Right atrium auricular region (tissue), 2 donors: ENCODE measurements around the gene LDHAL6B. TPM values are rescaled to one million over a fixed set of nuclear protein-coding genes. Genes with fewer than 3 reads are reported as not detected.
A peak's percentile ranks its signal among the peaks of the same experiment; 100 is the strongest.

Source experiments
- DNase-seq: peaks from one replicate; pipeline ENCODE4 v3.0.0-alpha.2; 2019; ENCODE audit warnings: low spot score
- H3K27ac ChIP-seq, 2 donors: fragments of 200-600 bp; sonication (generic); 1 replicate in 1 of 2; 2 replicates in 1 of 2; pipeline ENCODE4 v1.5.1; 2016 to 2019
- H3K27me3 ChIP-seq, 2 donors: fragments of 200-600 bp; sonication (generic); one replicate each; pipeline versions ENCODE4 v1.5.1 to v1.6.0; 2017 to 2019
- H3K36me3 ChIP-seq: fragments of 200-600 bp; sonication (generic); one replicate; pipeline ENCODE4 v1.5.1; 2016
- H3K4me1 ChIP-seq, 2 donors: fragments of 200-600 bp; sonication (generic); one replicate each; pipeline versions ENCODE4 v1.5.1 to v1.6.0; 2017 to 2019
- H3K4me3 ChIP-seq, 2 donors: fragments of 200-600 bp; sonication (generic); 1 replicate in 1 of 2; 2 replicates in 1 of 2; pipeline ENCODE4 v1.5.1; 2017 to 2019; ENCODE audit warnings: mild to moderate bottlenecking in 1 of 2, moderate library complexity in 1 of 2
- H3K9me3 ChIP-seq, 2 donors: fragments of 200-600 bp; sonication (generic); one replicate each; pipeline ENCODE4 v1.5.1; 2019
- CTCF ChIP-seq, 2 donors: fragments of 200-600 bp; sonication (generic); IDR thresholded peaks; one replicate each; pipeline ENCODE4 v1.5.1; 2019; ENCODE audit warnings: antibody characterized with exemption in 2 of 2
- total RNA-seq, 2 donors: library from RNA; depleted of rRNA; stranded (reverse); fragments of >200 nt; gene quantifications; one replicate each; pipeline ENCODE4 v1.1.0, GENCODE V29; 2016

The LDHAL6B gene
- total RNA-seq, 2 donors from 2014 or later, result not detected

GRCh38 chr15:59169251-59169708, 37.4 kb upstream of the LDHAL6B start:
- Histone ChIP-seq H3K4me3 (no peak overlapping the region), H3K9me3 (no peaks in the 10 kb centered on the region), H3K4me1 (peaks cover 0 to 16% of the 10 kb centered on the region in 2 donors), H3K36me3 (peaks cover 15% of the 10 kb centered on the region), H3K27me3 (no peaks in the 10 kb centered on the region), H3K27ac (peak overlapping the region; percentile 68 to 74)
- DNase-seq, result no peak
- no peak for TF ChIP-seq CTCF (IDR thresholded peaks at IDR 0.05)

GRCh38 chr15:59170295-59171066, 36.2 kb upstream of the LDHAL6B start:
- no peaks in the 10 kb centered on the region for H3K27me3 ChIP-seq
- H3K36me3 ChIP-seq, result peaks cover 15% of the 10 kb centered on the region
- H3K9me3 ChIP-seq, result no peaks in the 10 kb centered on the region
- peak overlapping the region; percentile 68 to 74 for H3K27ac ChIP-seq
- no peak for DNase-seq
- no peak overlapping the region for H3K4me3 ChIP-seq
- H3K4me1 ChIP-seq, result peaks cover 0 to 22% of the 10 kb centered on the region in 2 donors
- no peak for TF ChIP-seq CTCF (IDR thresholded peaks at IDR 0.05)

- peaks cover 0 to 23% of the 10 kb centered on the region in 2 donors for H3K4me1 ChIP-seq
- no peak overlapping the region for H3K4me3 ChIP-seq
- H3K9me3 ChIP-seq, result no peaks in the 10 kb centered on the region
- TF ChIP-seq CTCF (IDR thresholded peaks at IDR 0.05), result no peak
- no peaks in the 10 kb centered on the region for H3K27me3 ChIP-seq
- peaks cover 15% of the 10 kb centered on the region for H3K36me3 ChIP-seq
- no peak for DNase-seq
- no peak overlapping the region for H3K27ac ChIP-seq
Measured at GRCh38 chr15:59171067-59171397, 35.6 kb upstream of the LDHAL6B start.

- Histone ChIP-seq H3K36me3 (peaks cover 15% of the 10 kb centered on the region), H3K4me3 (no peak overlapping the region), H3K4me1 (peaks cover 0 to 23% of the 10 kb centered on the region in 2 donors), H3K27ac (no peak overlapping the region), H3K9me3 (no peaks in the 10 kb centered on the region), H3K27me3 (no peaks in the 10 kb centered on the region)
- no peak for DNase-seq
- no peak for TF ChIP-seq CTCF (IDR thresholded peaks at IDR 0.05)
Measured at GRCh38 chr15:59172289-59172901, 34.2 kb upstream of the LDHAL6B start.

GRCh38 chr15:59173194-59173593, 33.4 kb upstream of the LDHAL6B start:
- peaks cover 0 to 23% of the 10 kb centered on the region in 2 donors for H3K4me1 ChIP-seq
- TF ChIP-seq CTCF (IDR thresholded peaks at IDR 0.05), result no peak
- no peaks in the 10 kb centered on the region for H3K9me3 ChIP-seq
- H3K4me3 ChIP-seq, result no peak overlapping the region
- peaks cover 21% of the 10 kb centered on the region for H3K36me3 ChIP-seq
- H3K27ac ChIP-seq, result no peak overlapping the region
- no peaks in the 10 kb centered on the region for H3K27me3 ChIP-seq
- DNase-seq, result no peak
